GM21576 (cell line): Measurements from ENCODE around the gene CHD6.

Experiments used
- ATAC-seq: cut with Tn5 transposase; IDR thresholded peaks from one replicate; pipeline ENCODE4 v1.9.1; 2021; ENCODE audit warnings: mild to moderate bottlenecking, moderate library complexity; ENCODE audit not compliant: unreplicated experiment

Gene CHD6

DNA sequence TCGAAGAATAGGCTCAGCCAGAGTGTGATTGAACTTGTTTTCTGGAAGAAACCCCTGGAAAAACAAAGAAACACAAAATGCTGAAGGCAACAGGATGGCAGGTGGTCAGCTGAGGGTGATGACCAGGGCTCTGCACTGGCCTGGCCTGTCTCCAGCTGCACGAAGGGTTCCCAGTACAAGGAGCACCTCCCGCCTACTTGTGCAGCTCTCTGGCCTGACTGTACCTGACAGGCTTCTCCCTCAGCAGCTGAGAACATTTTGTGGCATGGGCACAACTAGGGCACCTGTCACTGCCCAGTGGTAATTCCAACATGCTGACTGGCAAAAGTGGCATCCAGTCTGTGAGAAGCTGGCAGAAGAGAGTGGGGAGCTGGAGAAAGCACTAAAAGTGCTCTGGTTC, 212.7 kb downstream of the CHD6 start:
- no peak for ATAC-seq

DNA sequence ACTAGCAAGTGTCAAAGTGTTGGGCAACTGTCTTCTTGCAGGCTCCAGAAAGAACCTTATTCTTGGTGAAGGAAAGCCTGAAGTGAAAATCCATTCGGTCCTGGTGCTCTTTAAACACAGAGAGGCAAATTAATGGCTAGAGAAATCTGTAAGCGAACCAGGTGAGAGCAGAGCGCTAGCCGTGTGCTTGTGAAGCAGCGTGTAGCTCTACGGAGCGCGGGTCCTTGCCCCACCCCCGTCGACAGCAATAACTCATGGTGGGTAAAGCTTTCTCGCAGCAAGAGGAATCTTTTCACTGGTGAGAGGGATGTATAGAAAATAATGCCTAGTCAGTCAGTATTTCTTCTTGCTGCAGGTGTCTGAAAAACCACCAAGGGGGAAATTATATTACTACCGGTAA, 214.6 kb downstream of the CHD6 start:
- no peak for ATAC-seq

DNA sequence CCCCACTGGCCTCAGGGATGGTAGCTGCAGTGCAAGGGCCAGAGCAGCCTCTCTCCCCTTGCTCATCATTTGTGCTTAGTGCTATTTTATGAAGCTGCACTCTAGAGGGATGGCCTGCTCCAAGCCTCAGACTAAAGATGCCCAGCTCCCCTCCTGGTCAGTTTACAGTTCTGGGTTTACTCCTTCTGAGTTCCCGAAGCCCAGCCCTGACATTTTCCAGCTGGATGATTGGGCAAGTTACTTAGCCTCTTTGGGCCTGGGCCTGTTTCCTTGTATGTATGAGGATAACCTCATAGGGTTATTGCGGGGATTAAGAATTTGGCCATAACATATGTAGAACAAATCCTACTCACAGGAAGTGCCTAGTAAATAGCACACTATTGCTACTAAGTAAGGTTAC, 219.8 kb downstream of the CHD6 start:
- ATAC-seq = no peak

DNA sequence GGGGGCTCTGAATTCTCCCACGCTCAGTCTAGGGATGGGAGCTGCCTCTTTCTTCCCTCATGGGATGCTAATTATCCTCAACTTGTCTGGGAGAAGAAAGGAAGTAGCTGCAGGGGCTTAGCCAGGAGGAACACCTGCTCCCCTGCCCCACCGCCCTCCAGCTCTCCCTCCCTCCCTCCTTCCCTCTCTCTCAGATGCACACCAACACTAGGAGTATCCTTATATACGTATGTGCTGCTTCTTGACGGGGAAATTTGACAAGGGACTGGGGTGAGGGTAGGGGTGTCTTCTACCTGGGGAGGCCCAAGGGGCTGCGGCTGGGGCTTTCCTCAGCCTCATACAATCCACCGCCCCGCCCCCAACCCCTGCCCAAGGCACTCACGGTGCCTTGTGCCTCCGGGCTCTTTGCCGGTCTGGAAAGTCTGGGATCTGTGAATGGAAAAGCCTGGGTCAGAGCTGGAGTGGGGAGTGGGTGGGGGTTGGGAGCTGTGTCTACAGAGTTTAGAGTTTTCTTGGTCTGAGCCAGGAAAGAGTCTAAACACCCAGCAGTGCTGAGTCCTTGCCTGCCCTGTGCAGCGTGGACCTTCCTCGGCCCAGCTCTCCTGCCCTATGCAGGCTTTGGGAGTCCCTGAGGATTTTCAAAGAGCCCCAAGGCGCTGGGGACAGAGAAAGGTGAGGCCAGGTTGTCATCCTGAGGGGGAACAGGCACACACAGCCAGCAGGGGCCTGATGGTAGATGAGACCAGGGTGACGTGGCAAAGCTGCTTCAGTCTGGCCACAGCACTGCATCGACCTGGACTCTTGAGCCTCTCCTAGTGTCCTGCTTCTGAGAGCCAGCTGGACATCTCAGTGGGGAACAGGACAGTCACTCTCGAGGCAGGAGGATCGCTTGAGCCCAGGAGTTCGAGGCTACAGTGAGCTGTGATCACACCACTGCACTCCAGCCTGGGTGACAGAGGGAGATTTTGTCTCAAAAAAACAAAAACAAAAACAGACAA, 222.2 kb downstream of the CHD6 start:
- no peak for ATAC-seq

DNA sequence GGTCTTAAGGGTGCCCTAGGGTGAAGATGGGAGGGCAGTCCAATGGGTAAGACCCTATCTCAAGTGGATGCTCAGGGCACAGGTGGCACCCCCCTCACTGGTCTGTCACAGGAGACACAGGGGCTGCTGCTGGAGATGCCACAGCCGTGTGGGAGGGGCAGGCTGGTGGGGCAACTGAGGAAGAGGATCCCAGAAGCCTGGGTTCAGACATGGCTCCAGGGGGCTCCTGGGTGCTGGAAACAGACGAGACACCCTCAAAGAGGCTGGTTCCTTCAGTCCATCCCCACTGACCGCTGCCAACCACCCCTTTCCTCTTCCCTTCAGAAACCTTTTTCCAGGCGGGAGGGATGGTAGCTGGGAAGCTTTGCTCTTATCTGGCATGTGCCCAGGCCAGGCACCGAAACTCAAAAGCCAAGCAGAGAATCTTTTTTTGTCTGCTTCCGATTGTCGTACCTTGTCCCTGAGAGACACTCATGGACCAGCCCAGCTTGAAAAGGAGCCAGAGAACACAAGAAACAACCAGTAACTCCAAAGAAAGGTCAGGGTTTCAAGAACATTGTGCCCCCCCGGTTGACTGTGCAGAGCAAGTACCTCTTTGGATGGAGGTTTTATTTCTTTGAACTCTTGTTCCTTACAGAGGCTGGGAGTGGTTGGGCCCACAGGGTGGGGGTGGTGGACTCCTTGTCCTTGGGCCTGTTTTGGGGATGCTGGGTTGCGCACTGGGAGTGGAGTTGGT, 223.1 kb downstream of the CHD6 start:
- no peak for ATAC-seq

DNA sequence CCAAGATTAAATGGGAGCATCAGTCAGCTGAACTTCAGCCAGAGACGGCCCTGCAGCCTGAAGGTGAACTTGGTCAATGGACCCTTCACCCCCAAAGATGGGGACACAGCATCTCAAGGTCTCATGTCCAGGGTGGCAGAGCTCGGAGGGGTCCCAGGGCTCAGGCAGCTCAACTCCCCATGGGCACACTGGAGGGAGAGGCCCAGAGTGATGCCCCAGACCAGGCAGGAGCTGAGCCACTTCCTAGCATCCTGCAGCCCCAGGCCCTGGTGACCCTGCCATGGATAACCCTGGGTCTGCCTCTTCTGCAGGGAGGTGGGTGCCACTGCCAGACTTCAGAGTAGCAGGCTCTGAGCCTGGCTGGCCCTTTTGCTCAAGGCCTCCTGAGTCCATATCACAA, 224.1 kb downstream of the CHD6 start:
- no peak for ATAC-seq

DNA sequence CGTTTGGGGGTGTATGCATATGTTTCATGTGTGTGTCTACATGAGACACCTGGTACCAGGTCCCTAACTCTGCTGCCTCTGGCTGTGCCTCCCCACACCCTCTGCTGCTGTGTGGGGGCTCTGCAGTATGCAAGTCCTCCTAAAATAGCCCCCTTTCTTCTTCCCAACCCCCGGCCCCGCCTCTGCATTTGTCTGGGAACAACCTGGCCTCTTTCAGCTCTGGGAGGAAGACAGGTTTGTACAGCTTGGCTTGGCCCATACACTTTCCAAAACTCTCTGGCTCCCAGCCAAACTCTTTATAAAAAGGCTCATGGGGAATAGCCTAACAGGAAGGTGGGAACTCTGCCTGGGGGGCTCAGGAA, 224.5 kb downstream of the CHD6 start:
- ATAC-seq = no peak

DNA sequence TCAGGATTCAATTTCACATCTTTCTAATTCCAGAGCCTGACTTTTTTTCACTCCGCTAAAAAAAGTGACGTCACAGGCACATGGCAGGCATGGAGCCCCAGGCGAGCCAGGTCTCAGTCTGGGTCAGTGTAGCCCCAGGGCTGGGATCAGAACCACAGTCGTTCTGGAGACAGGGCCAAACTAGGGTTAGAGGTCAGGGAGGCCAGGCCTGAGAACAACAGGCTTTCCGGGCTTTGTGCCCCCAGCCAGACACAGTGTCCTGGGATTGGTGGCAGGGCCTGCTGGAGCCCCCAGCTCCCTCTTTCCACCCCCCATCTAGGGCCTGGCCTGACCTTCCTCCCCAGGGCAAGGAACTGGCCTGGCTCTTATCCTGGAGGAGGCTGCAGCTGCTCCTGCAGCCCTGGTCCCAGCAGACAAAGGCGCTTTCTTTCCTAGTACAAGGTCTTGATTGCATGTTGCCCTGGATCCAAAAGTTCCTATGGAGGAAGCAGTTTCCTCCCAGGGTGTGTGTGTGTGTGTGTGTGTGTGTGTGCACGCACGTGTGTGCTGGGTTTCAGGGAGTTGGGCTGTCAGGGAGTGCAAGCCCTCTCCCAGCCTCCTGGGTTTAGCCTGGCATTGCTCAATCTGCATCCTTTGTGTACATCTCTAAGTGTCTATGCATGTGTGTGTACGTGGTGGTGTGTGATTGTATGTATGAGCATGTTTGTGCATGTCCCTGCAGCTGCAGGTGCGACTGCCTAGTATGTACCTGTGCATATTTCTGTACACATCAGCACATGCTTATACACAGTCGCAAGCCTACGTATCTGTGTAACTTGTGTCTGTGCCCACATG, 225.1 kb downstream of the CHD6 start:
- no peak for ATAC-seq

DNA sequence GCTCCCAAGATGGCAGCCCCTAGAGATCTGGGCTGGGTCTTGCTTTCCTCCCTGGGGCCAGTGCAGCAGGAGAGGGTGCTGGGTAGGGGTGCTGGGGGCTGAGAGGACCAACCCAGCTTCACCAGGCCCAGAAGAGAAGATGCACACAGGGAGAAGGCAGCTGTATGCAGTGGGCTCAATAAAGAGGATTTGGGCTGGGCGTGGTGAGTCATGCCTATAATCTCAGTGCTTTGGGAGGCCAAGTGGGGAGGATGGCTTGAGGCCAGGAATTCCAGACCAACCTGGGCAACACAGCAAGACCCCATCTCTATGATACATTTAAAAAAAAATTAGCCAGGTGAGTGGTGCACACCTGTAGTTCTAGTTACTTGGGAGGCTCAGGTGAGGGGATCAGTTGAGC, 225.9 kb downstream of the CHD6 start:
- no peak for ATAC-seq

DNA sequence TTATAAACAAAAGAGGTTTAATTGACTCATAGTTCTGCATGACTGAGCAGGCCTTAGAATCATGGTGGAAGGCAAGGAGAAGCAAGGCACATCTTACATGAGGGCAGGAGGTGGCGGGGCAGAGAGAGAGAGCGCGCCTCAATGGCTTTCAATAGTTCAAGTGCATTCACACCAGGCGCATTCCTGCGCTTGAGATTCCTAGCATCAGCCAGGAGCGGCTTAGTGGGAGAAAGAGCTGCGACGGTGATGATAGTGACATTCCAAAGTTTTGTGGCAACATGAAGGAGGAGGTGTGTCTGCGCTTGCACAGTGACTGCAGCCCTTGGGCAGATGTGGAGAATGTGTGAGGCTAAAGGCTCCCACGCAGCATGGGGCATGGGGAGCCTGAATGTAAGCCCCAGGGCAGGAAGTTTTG, 226.6 kb downstream of the CHD6 start:
- no peak for ATAC-seq

DNA sequence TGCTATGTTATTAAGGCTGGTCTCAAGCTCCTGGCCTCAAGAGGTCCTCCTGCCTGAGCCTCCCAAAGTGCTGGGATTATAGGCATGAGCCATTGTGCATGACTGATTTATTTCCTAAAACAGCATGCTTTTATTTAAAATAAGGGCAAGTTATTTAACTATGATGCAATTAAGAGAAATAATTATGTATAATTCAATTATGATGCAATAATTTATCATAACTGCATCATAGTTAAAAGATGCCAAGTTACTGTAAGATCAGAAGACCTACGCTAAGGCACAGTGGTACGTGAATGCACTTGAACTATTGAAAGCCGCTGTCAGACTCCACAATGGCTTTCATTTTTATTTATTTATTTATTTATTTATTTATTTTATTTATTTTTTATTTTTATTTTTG, 227.3 kb downstream of the CHD6 start:
- ATAC-seq = no peak

DNA sequence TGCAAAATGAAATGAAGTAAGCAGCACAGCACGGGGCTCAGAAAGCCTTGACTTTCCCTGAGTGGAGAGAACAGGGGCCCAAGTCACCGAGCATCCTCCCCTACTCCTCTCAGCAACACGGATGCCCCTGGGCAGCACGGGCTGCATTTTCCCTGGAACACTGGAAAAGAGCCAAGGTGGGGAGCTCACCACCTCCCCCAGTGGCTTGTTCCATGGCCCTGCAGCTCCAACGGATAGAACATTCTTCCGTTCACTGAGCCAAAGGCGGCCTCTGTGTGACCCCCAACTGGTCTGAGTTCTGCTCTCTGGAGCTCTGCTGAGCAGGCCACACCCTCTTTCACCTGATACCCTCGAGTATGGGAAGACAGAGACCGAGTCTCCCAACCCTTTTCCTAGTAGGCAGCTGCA, 230.7 kb downstream of the CHD6 start:
- no peak for ATAC-seq

DNA sequence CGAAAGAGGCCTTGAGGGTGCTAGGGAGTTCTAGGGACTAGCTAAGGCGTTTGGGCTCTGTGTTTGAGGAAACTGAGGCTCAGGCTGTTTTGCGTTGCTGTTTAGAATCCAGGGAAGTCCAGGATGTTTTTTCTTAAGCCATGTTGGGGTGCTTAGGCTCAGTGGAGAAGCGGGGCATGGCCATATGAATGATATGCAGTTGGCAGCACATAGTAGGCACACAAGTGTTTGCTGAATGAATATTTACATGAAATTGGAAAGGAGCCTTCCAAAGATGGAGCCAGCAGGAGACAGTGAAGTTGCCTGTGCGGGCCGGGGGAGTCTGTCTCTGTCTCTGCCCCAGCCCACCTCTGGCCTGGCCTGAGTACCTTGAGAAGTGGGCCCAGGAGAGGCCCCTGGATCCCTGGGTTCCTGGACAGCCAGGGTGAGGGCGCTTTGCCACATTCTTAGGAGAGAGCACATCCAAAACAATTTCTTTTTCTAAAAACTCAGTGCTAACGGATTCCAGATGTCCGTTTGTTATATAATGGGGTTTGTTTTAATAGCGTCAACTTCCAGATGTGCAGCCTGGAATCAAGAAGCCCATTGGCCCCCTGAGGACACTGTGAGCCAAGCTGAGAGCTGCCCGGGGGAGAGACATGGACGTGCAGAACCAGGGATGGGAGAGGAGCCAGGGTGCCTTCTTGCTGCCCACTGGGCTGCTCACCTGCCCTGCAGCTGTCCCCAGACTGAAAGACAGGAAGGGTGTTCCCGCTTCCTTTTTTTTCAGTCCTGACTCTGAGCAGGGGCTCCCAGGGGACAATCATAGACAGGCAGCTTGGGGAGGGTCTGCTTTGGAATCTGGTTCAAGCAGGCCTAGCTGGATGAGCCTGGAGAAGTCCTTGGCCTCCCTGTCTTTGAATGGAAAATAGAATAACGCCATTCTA, 231.4 kb downstream of the CHD6 start:
- ATAC-seq = no peak

DNA sequence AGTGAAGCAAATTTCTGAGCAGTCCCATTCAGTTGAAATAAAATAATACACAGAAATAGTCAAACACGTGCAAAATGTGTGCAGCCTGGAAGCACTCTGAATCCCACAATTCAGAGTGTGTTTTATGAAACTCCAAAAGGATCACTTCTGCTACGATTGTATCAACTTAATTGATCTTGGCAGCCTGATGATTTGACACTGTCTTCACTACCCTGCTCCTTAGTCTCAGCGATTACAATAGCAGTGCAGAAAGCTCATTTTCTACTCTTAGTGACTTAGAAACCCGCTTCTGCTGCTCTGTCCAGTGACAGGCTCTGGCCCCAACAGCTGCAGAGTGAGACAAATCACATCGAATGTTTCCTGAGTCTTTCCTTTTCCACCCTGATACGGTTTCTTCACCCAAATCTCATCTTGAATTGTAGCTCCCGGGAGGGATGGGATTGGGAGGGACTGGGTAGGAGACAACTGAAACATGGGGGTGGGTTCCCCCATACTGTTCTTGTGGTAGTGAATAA, 235.3 kb downstream of the CHD6 start:
- ATAC-seq = no peak

DNA sequence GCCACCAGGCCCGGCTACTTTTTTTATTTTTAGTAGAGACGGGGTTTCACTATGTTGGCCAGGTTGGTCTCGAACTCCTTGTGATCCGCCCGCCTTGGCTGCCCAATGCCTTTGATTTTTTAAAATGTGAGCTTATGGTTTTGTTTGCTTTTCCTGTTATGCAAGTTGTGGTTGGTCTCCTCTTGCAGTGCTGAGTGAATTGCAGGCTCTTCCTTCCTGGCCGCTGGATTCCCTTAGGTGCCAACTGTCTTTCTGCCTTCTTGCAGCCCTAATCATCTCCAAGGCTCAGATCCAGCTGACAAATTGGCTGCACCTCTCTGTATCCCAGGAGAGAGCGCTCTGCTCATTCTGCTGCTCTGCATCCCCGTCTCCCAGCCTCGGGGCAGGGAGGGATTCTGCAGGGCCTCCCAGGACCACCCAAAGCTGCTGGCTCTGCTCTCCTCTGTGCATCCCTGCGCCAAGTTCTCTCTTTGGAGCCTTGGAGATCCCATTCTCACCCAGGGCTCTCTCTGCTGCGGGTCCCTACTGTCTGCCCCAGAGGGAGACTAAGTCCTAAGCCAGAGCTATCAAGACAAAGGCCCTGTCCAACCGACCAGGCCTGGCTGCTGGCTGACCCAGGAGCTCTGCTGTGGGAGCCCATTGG, 237.5 kb downstream of the CHD6 start:
- no peak for ATAC-seq

DNA sequence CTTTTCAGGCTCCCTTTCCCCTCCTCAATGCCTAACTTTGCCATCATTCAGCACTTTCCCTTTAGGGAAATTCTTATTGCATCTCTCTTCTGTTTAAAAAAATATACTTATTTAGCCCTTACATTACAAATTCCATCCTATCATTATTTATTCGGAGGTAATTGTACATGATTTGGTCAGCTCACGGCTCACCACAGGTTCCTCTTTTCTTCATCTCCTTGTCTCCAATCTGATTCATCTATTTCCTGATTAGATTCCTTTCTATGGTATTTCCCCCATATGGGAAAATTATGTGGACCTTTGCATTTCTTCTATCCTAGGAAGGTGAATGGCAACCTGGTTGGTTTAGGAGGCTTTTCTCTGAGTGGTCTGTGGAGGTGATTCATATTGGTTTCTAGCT, 238.6 kb downstream of the CHD6 start:
- ATAC-seq = no peak

DNA sequence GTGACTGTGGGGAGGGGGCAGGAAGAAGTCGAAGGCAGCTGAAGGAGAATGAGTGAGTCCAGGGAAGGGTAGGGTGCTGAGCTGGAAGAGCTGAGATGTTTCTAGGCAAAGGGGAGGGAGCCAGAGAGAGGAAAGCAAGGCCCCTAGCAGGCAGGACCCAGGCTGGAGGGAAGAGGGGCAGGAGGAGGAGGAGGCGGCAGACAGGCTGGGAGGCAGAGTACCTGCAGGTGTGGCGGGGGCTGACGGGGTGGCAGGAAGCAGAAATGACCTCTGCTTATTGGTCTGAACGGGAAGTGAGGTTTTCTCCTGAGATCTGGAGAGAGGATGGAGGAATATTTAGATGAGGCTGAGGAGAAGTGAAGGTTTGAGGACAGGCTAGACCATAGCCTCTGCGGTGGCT, 240.9 kb downstream of the CHD6 start:
- no peak for ATAC-seq

DNA sequence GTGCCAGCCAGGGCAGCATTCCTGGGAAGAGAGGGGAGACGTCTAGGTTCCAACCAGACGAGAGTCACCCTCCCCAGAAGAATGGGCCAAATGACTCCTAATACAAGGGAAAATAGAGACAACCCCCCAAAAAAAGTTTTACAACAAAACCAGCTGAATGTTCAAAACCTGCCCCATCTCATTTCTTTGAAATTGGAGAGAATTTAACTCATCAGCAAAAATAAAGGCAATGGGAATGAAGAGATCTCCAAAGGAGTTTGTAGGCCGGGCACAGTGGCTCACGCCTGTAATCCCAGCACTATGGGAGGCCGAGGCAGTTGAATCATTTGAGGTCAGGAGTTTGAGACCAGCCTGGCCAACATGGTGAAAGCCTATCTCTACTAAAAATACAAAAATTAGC, 241.8 kb downstream of the CHD6 start:
- no peak for ATAC-seq

DNA sequence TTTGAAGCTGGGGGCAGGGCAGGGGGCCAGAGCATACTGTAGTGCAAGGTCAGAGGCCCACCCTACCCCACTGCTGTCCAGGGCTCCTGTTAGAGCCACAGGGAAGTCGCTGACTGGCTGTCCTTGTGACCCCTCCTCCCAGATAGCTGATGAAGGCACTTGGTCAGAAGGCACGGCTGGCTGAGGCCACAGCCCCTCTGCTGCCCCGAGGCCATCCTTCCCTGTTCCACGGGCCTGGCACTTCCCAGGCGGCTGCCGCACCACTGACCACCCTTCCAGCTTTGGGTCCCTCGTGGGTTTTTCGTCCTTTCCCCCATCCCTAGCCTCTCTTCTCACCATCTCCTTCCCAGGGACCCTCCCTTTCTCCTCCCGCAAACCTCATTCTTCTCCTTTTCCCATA, 242.3 kb downstream of the CHD6 start:
- no peak for ATAC-seq
